ENCODE data around the gene DDX39A.

DNA sequence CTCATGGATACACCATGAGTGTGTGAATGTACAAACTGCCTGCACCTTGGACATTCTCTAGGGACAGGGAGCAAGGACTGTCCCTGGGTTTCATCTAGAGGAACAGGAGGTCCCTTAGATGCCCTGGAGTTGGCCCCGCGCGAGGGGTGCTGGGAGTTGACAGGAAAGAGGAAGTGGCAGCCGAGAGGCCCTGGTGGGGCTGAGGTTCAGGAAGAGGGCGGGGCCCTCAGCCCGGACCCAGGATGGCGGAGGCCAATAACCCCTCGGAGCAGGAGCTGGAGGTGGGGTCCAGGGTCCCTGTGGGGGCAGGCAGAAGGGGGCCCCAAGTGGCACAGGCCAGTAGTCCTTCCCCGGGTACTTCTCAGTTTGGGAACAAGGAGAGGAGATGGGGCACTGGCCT is 20.9 kb upstream of the DDX39A start:
- TF ChIP-seq TAF1 (IDR thresholded peaks at IDR 0.05; ENCODE audit: low read depth) (no peak), EP300 (conservative IDR thresholded peaks at IDR 0.05; ENCODE audit: poor library complexity, severe bottlenecking) (no peak), POLR2AphosphoS5 (IDR thresholded peaks at IDR 0.05) (no peak)
- TF ChIP-seq, protein P1, sequence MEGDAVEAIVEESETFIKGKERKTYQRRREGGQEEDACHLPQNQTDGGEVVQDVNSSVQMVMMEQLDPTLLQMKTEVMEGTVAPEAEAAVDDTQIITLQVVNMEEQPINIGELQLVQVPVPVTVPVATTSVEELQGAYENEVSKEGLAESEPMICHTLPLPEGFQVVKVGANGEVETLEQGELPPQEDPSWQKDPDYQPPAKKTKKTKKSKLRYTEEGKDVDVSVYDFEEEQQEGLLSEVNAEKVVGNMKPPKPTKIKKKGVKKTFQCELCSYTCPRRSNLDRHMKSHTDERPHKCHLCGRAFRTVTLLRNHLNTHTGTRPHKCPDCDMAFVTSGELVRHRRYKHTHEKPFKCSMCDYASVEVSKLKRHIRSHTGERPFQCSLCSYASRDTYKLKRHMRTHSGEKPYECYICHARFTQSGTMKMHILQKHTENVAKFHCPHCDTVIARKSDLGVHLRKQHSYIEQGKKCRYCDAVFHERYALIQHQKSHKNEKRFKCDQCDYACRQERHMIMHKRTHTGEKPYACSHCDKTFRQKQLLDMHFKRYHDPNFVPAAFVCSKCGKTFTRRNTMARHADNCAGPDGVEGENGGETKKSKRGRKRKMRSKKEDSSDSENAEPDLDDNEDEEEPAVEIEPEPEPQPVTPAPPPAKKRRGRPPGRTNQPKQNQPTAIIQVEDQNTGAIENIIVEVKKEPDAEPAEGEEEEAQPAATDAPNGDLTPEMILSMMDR (IDR thresholded peaks at IDR 0.05; ENCODE audit: poor library complexity, severe bottlenecking): no peak
- TF ChIP-seq, protein P2, sequence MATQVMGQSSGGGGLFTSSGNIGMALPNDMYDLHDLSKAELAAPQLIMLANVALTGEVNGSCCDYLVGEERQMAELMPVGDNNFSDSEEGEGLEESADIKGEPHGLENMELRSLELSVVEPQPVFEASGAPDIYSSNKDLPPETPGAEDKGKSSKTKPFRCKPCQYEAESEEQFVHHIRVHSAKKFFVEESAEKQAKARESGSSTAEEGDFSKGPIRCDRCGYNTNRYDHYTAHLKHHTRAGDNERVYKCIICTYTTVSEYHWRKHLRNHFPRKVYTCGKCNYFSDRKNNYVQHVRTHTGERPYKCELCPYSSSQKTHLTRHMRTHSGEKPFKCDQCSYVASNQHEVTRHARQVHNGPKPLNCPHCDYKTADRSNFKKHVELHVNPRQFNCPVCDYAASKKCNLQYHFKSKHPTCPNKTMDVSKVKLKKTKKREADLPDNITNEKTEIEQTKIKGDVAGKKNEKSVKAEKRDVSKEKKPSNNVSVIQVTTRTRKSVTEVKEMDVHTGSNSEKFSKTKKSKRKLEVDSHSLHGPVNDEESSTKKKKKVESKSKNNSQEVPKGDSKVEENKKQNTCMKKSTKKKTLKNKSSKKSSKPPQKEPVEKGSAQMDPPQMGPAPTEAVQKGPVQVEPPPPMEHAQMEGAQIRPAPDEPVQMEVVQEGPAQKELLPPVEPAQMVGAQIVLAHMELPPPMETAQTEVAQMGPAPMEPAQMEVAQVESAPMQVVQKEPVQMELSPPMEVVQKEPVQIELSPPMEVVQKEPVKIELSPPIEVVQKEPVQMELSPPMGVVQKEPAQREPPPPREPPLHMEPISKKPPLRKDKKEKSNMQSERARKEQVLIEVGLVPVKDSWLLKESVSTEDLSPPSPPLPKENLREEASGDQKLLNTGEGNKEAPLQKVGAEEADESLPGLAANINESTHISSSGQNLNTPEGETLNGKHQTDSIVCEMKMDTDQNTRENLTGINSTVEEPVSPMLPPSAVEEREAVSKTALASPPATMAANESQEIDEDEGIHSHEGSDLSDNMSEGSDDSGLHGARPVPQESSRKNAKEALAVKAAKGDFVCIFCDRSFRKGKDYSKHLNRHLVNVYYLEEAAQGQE (IDR thresholded peaks at IDR 0.05; ENCODE audit: borderline replicate concordance): no peak
